ENCODE measurements around the gene HRAS.

DNA sequence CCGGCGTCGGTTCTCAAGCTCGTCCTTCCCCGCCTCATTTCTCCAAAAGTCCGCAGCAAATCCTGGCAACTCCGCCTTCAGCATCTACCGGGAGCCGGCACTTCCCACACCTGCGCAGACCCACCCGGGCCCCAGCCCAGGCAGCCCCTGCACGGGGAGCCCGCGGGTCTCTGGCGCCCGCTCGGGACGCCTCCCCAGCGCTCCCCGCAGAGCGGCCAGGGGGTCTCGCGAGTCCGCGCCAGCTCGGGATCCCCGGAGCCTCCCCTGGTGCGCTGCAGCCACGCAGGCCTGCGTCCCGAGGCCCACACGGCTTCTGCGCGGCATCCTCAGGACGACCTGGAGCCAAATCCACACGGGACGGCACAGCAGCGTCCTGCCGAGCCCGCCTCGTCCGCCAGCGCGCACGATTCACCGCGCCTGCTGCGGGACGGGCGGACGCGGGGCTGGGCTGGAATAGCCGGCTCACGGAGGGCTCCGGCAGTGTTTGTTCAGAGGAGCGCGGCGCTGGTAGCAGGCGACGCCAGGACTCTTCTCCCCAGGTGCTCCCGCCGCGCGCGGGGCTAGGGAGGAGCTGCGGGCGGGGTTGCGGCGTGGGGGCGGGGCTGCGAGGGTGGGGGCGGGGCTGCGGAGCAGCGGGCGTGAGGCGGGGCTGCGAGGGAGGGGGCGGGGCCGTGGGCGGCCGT, 40.1 kb upstream of the HRAS start:
- TF ChIP-seq, protein P1, sequence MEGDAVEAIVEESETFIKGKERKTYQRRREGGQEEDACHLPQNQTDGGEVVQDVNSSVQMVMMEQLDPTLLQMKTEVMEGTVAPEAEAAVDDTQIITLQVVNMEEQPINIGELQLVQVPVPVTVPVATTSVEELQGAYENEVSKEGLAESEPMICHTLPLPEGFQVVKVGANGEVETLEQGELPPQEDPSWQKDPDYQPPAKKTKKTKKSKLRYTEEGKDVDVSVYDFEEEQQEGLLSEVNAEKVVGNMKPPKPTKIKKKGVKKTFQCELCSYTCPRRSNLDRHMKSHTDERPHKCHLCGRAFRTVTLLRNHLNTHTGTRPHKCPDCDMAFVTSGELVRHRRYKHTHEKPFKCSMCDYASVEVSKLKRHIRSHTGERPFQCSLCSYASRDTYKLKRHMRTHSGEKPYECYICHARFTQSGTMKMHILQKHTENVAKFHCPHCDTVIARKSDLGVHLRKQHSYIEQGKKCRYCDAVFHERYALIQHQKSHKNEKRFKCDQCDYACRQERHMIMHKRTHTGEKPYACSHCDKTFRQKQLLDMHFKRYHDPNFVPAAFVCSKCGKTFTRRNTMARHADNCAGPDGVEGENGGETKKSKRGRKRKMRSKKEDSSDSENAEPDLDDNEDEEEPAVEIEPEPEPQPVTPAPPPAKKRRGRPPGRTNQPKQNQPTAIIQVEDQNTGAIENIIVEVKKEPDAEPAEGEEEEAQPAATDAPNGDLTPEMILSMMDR (IDR thresholded peaks at IDR 0.05) = no peak
- TF ChIP-seq CHD2 (IDR thresholded peaks at IDR 0.05; ENCODE audit: low read length, partially characterized antibody) (peak; percentile 38), ZFP36 (IDR thresholded peaks at IDR 0.05; ENCODE audit: borderline replicate concordance, partially characterized antibody) (no peak), POLR2A (IDR thresholded peaks at IDR 0.05; ENCODE audit: low read length) (peak; percentile 57), SMC3 (IDR thresholded peaks at IDR 0.05) (no peak), RFX5 (IDR thresholded peaks at IDR 0.05) (no peak), USF2 (IDR thresholded peaks at IDR 0.05) (no peak)
- TF ChIP-seq, protein P2, sequence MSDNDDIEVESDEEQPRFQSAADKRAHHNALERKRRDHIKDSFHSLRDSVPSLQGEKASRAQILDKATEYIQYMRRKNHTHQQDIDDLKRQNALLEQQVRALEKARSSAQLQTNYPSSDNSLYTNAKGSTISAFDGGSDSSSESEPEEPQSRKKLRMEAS (IDR thresholded peaks at IDR 0.05) = no peak; the same call in 1 of the 2 replicates

All from A549 (cell line).